ENCODE measurements around the gene EFL1.

The EFL1 gene

DNA sequence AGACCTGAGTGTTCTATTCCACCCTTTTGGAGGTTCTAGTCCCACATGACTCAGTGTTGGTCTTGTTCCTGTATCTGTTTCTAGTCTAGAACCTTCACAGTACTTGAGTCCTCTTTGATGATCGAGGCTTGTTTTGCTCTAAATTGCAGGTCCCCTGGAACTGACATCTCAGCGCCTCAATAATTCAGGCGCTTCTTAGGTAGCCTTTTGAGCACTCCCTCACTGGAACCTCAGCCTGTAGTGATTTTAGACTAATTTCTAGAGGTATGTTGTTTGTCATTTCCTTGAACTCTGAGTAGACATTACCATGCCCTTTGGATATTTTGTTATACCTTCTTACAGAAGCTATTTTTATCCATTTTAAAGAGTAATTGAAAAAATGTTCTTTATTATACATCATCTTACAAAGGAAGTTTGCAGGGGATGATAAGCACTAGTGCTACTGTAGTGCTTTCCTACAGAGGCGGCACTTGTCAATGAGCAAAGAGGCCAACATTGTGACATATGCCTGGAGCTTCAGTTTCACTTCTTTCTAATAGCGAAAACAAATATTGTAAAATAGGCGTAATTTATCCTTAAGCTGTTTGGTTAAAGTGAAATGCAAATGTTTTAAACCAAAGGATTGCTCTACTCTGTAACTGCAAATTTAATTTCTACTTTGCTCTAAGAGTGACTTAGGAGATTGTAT lies 75.7 kb downstream of the EFL1 start:
- H3K36me3 ChIP-seq (replicated peaks) = no peaks in the 10 kb centered on the region
- in situ Hi-C loops (cut with HindIII; ENCODE audit: low pct_ligation_motif_present, low sequenced_read_pairs) = no loop called here
- no peak for DNase-seq

DNA sequence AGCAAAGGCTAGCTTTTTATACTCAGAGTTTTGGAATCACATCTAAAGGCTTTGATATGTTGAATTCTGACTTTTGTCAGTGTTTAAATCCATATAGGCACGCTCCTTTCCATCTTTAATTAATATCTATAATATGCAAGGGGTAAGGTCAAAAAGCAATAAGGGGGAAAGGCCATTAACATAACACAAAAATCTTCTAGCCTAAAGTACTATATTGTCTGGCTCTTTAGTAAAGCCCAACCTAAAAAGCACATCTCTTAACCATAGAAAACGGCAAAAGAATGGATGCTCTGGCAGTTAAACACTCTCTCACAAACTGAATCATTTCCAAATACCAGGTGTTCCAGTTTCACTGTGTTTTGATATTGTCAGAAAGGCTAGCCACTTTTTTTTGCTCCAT lies 76.4 kb downstream of the EFL1 start:
- Histone ChIP-seq H3K27me3 (replicated peaks) (no peaks in the 10 kb centered on the region), H3K27ac (no peak overlapping the region)

More for the DNA sequence above, 75.7 kb downstream of the EFL1 start:
- no peaks in the 10 kb centered on the region for H3K27me3 ChIP-seq (replicated peaks)
- H3K27ac ChIP-seq = no peak overlapping the region
- TF ChIP-seq, protein P1, sequence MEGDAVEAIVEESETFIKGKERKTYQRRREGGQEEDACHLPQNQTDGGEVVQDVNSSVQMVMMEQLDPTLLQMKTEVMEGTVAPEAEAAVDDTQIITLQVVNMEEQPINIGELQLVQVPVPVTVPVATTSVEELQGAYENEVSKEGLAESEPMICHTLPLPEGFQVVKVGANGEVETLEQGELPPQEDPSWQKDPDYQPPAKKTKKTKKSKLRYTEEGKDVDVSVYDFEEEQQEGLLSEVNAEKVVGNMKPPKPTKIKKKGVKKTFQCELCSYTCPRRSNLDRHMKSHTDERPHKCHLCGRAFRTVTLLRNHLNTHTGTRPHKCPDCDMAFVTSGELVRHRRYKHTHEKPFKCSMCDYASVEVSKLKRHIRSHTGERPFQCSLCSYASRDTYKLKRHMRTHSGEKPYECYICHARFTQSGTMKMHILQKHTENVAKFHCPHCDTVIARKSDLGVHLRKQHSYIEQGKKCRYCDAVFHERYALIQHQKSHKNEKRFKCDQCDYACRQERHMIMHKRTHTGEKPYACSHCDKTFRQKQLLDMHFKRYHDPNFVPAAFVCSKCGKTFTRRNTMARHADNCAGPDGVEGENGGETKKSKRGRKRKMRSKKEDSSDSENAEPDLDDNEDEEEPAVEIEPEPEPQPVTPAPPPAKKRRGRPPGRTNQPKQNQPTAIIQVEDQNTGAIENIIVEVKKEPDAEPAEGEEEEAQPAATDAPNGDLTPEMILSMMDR (IDR thresholded peaks at IDR 0.05; ENCODE audit: low read depth, low read length, missing control alignments) = no peak
- no peak overlapping the region for H3K4me3 ChIP-seq (ENCODE audit: low read depth, low read length)

DNA sequence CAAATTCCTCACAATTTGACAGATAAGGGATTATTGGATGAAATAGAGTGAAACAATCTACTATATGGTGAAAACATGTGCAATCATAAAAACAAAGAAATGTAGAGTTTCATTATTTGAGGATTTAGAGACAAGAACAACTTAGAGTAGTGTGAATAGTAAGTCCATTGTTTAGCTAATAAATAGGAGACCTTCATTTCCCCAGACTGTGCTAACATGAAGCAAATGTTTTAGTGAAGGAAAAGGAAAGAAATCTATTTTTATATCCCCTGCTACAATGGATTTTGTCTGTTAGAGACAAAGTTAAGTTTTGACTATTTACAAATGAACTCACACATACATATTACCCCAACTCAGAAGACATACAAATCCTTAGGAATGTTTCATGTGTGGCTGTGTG lies 77.8 kb downstream of the EFL1 start:
- Histone ChIP-seq H3K27me3 (replicated peaks) (no peaks in the 10 kb centered on the region), H3K36me3 (replicated peaks) (no peaks in the 10 kb centered on the region), H3K27ac (no peak overlapping the region), H3K4me3 (ENCODE audit: low read depth, low read length) (no peak overlapping the region)
- DNase-seq = no peak
- TF ChIP-seq, protein P1 (IDR thresholded peaks at IDR 0.05; ENCODE audit: low read depth, low read length, missing control alignments) = no peak
- in situ Hi-C loops (cut with HindIII; ENCODE audit: low pct_ligation_motif_present, low sequenced_read_pairs) = no loop called here

More for the DNA sequence above, 76.4 kb downstream of the EFL1 start:
- H3K36me3 ChIP-seq (replicated peaks) = no peaks in the 10 kb centered on the region
- TF ChIP-seq, protein P1 (IDR thresholded peaks at IDR 0.05; ENCODE audit: low read depth, low read length, missing control alignments) = no peak
- no peak overlapping the region for H3K4me3 ChIP-seq (ENCODE audit: low read depth, low read length)
- no peak for DNase-seq
- in situ Hi-C loops (cut with HindIII; ENCODE audit: low pct_ligation_motif_present, low sequenced_read_pairs) = no loop called here

DNA sequence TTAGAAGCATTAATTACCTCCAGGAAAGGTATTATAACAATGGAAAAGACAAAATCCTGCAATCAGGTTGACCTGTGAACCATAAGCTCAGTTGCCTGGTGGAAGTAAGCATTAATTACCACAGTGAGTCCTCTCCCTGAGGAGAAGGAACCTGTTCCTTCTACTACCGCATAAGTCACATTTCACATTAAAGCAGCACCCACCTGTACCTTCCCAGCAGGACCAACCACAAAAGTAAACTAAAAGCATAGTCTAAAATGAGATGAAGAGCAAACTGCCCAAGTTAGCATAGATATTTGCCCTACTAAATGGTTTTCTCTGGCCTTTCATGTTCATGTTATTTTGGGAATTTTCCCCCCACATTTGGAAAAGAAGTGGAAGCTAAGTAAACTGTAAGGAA lies 78.2 kb downstream of the EFL1 start:
- in situ Hi-C loops (cut with HindIII; ENCODE audit: low pct_ligation_motif_present, low sequenced_read_pairs) = no loop called here
- TF ChIP-seq, protein P1 (IDR thresholded peaks at IDR 0.05; ENCODE audit: low read depth, low read length, missing control alignments) = no peak
- Histone ChIP-seq H3K4me3 (ENCODE audit: low read depth, low read length) (no peak overlapping the region), H3K27ac (no peak overlapping the region), H3K27me3 (replicated peaks) (no peaks in the 10 kb centered on the region), H3K36me3 (replicated peaks) (no peaks in the 10 kb centered on the region)
- no peak for DNase-seq

DNA sequence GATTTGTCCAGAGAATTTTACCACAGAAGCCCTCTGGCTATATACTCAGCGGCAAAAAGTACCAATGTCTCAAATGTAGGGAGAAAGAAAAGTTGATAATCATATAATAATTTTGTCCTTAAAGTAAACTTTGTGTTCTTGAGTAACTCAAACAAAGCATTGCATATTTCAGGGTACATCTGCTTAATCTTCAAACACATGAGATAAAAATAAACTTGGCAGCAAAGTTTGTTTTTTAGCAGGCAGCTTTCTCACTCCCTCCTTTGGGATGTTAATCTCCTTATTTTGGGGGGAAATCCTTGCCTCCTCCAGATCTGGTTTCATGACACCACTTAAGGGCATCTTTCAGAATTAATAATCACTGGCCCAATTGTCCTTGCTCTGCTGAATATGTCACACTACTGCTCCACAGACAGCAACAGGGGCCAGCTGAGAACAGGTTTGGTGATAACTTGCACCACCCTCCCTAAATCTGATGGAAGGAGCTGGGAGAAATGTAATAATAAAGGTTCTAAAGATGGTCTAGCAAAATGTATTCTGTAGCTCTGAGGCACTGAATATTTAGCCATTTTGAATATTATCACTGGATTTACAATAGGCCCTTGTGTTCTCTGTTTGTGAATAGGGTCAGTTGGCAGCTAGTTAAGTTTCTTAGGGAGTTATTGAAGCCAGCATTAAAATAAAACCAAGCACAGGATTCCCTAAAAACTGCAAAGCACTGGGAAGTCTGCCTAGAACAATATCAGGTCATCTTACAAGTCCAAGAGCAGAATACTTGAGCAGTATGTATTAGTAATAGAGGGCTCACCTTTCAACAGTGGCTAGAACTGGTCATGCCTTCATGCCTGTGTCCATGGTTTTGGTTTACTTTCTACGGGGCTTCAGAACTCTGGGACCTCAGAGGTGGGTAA lies 79.2 kb downstream of the EFL1 start:
- DNase-seq = peak; percentile 74
- Histone ChIP-seq H3K27ac (no peak overlapping the region), H3K36me3 (replicated peaks) (no peaks in the 10 kb centered on the region), H3K4me3 (ENCODE audit: low read depth, low read length) (no peak overlapping the region), H3K27me3 (replicated peaks) (no peaks in the 10 kb centered on the region)
- in situ Hi-C loops (cut with HindIII; ENCODE audit: low pct_ligation_motif_present, low sequenced_read_pairs) = no loop called here
- TF ChIP-seq, protein P1 (IDR thresholded peaks at IDR 0.05; ENCODE audit: low read depth, low read length, missing control alignments) = no peak

All from brain microvascular endothelial cell (primary cell).